GM19240 (cell line): Measurements from ENCODE around the gene STPG2.
"Not testable (repeated sequence)": the region's sequence is repeated elsewhere in the genome, so short reads cannot be mapped to it uniquely, and the experiment has no call there.

ENCODE experiments used
- DNase-seq: peaks from one replicate; pipeline ENCODE4 v3.0.0; 2011; ENCODE audit warnings: low spot score; ENCODE audit not compliant: insufficient read length

STPG2 gene

GRCh38 chr4:97950836-97951235, 192.4 kb downstream of the STPG2 start:
- DNase-seq, result no peak

DNA sequence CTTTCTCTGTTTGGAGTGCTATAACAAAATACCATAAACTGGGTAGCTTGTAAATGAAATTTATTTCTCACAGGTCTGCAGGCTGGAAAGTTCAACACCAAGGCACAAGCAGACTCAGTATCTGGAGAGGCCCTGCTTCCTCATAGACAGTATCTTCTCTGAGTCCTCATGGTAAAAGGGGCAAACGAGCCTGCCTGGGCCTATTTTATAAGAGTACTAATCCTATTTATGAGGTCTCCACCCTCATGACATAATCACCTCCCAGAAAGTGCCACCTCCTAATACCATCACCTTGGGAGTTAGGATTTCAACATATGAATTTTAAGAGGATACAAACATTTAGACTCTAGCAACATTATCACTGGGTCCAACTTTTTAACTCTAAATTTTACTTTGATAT, 200.3 kb downstream of the STPG2 start:
- DNase-seq, result no peak

DNA sequence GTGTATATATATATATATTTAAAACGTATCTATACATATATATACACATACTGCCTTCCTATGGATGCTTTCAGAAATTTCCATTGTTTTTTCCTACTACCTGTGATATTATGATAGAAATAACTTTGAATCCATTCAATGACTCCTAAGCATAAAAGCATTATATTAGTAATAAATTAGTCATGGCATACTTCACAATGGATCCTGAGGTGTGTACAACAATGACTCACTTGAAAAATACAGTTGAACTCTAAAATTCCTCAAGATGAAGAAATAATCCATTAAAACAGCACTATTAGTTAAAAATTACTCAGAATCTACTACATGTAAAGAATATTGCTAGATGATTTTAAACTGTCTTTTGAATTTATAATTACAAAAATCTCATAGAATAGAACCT, 201.1 kb downstream of the STPG2 start:
- no peak for DNase-seq

DNA sequence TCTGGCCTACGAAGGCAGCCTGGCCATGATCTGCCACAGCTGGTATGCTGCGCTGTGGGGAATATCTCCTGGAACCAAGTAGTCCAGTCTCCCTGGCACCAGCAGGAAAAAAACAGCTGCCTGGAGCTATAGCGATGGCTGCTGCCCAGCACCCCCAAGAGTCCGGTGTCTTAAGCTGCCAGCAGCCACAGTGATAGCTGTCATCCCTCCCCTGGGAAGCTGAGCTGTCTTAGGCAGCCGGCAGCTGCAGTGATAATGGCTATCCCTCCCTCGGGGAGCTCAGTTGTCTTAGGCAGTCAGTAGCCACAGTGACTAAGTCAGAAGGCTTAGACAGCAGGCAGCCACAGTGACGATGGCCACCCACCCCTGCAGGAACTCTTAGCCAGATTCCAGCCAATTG, 205.1 kb downstream of the STPG2 start:
- no peak for DNase-seq

DNA sequence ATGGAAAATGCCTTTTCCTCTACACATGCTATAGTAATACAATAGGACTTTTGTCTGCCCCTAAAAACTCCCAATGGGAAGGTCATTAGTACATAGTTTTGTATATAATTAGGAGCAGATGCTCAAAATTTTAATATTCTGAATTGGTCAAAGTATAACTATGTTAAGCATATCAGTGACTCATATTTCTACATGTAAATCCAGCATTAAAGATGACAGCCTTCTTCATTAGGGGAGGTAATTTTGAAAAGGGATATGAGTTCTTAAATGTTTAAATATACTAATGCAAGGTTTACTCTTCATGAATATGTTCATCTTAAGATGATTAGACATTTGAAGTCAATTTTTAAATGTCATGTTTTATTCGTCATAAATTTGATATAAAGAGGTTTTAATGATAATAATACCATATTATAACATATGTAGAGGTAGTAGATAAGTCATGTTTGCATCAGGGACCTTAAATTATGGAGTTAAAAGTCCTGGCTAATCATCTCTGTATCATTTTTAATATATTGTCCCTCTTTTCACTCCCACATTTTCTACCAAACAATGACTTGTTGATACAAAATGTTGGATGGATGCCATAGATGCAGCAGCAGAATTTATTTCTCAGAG, 218.8 kb downstream of the STPG2 start:
- DNase-seq, result no peak

DNA sequence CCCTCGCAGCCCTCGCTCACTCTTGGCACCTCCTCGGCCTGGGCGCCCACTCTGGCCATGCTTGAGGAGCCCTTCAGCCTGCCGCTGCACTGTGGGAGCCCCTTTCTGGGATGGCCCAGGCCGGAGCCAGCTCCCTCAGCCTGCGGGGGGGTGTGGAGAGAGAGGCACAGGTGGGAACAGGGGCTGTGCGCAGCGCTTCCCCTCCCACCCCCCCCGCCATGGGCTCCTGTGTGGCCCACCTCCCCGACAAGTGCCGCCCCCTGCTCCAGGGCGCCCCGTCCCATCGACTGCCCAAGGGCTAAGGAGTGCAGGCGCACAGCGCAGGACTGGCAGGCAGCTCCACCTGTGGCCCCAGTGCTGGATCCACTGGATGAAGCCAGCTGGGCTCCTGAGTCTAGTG, 220.2 kb downstream of the STPG2 start:
- no peak for DNase-seq

DNA sequence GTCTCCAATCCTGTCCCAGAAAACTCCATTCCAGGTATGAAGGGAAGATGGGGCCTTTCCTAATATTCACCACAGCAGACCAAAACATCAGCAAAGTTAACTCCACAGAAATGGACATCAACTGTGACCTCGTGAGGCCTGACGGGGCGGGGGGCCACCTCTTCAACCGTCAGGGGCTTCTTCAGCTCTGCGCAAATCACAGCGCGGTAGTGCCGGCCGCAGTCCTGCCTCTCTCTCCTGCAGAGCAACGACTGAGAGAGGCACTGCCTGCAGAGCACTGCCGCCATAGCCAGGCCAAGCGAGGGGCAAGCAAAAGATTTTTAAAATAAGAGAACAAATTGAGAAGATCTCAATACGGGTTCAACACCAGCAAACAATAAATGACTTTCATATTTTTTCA, 226.2 kb downstream of the STPG2 start:
- no peak for DNase-seq

DNA sequence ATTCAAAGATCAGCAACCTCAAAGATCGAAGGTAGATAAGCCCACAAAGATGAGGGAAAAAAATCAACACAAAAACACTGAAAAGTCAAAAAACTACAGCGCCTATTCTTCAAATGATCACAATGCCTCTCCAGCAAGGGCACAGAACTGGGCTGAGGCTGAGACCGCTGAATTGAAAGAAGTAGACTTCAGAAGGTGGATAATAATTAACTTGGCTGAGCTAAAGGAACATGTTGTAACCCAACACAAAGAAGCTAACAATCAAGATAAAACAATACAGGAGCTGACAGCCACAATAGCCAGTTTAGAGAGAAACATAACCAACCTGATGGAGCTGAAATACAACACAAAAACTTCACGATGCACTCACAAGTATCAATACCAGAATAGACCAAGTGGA, 231.1 kb downstream of the STPG2 start:
- DNase-seq, result no peak

DNA sequence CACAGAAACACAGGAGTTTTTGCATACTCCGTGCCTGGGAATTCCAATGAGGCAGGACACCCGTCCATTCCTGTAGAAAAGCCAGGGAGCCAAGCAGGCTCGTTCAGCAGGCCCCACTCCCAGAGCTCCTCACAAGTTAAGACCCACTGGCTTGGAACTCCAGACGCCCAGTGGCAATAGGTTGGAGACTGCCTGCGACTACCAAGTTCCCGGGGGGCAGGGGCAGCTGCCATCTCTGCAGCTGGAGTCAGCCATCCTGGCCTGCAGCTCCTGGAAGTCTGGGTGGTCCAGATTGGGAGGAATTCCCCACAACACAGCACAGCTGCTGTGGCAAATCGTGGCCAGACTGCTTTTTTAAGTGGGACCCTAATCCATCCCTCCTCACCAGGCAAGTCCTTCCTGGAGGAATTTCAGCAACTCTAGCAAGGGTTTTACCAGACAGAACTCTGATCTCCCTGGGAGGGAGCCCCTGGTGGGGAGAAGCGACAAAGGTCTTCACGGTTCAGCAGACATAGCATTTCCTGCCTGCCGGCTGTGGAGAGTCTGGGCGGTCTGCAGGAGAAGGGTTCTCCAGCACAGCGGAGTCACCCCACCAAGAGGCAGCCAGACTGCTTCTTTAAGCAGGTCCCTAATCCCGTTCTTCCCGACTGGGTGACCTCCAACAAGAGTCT, 231.9 kb downstream of the STPG2 start:
- DNase-seq, result no peak

DNA sequence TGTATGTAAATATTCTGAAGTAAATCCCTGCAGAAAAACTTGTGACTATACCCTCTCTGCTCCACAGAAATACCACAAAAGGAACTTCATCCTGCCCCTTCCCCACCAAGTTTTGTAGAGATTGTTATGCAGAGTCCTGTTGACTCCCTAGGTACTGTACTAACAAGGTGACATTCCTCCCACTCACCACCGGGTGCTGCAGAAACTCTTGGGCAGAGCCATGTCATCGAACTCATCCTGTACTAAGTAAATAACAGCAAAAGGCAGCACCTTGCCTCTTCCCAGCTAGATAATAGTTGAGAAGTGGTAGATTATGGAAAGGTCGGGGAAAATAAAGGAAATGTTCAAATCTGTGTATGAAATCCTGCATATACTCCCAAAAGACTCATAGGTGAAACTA, 233.3 kb downstream of the STPG2 start:
- DNase-seq, result no peak

- DNase-seq, result not testable (repeated sequence)
Observed at GRCh38 chr4:97903436-97904189, 239.7 kb downstream of the STPG2 start.

GRCh38 chr4:97900229-97900628, 243.0 kb downstream of the STPG2 start:
- DNase-seq, result no peak

DNA sequence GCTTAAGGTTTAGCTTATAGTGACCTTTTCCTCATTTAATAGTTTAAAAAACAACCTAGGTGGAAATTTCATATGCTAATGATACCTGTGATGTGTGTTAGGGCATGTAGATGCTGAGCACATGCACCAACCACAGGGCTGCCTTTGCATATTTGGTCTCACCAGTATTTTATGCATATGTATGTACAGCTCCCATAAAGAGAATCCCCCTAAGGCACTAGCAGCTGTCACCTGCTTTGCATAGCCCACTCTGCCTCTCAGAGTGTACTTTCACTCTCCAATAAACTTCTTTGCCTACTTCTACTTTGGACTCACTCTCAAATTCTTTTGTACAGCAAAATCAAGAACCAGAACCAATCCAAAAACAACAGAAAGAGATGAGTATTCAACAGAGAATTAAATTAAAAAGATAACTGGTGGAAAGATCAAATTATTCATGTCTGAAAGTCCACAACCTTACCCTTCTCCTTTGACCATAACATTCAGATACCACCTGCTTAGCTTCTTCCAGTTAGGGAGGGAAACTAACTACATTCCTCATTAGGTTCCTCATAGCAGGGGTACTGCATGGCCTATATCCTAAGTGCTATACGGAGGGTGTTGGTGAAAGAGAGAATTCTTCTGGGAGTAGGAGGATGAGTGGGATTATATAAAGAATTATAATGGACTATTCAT, 250.5 kb downstream of the STPG2 start:
- DNase-seq, result no peak

GRCh38 chr4:97879942-97880341, 263.3 kb downstream of the STPG2 start:
- DNase-seq, result no peak

- DNase-seq, result no peak
Observed at GRCh38 chr4:97868097-97868496, 275.2 kb downstream of the STPG2 start.

- no peak for DNase-seq
Observed at GRCh38 chr4:97867557-97868091, 275.7 kb downstream of the STPG2 start.

DNA sequence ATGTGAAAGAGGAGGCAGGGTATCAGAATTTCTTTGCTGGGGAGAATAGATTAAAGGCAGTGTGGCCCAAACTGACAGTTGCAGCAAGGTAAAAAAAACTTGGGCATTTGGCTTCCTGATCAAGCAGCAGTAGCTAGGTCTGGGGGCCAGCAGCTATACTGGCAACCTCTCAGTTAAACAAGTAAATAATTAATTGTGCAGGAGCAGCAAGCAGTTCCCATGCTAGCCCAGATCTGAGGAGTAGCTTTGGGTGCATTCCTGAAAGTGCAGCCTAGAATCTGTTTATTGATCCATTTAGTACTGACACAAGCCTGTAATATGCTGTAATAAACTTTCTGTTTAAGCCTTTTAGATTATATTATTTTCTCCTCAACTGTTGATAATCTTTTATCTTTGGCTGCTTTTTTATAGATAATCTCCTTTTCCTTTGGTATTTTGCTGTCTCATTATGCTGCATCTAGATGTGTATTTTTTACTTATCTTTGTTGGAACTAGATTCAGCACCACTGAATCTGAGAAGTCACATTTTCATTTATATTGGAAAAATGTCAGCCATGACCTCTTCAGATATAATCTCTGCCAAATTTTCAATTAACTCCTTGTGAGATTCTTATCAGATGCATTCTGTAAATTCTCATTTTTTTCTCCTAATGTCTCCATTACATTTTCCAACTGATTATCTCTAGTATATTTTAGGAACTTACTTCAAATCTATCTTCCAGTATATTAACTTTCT, 276.3 kb downstream of the STPG2 start:
- DNase-seq, result no peak

DNA sequence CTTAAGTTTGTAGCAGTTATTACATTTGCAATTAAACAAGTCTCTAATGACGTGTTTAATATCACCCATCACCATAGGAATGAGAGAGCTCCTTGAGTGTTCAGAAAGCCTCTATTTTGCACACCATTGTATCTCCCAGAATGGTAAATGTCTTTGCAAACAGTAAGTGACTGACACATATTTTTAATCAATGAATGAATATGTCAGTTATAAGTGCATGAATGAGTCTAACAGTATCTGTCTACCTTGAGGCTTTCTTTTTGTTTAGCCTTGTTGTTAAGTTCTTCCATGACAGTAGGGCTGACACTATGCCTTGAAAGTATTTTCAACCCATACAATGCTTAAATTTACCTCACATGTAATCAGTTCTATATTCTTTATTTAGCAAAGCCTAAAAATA, 292.2 kb downstream of the STPG2 start:
- DNase-seq, result no peak

DNA sequence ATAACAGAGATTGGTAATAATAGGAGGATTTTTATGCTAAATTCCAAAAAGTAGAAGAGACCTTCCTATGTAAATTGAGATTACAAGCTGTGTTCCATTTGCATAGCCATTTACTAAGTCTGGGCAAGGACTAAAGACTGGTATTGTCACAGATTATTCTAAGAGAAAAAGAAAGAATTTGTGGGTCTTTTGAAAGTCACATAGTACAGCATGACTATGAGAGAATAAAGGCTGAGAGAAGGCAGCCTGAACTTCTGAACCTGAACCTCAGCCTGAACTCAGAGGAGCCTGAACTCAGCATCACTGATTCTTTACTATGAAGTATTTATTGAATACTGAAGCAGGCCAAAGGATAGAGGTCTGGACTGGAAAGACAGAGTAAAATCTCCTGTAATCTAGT, 297.5 kb downstream of the STPG2 start:
- no peak for DNase-seq

GRCh38 chr4:97841512-97841911, 301.8 kb downstream of the STPG2 start:
- no peak for DNase-seq

- no peak for DNase-seq
Observed at GRCh38 chr4:97836662-97837061, 306.6 kb downstream of the STPG2 start.
